Mesendoderm (in vitro differentiated cells): ENCODE results near the gene PAK5.

Source experiments
- DNase-seq: peaks from one replicate; pipeline ENCODE4 v3.0.0; 2013
- H2AK5ac ChIP-seq: 2 replicates; pipeline ENCODE4 v1.6.1; 2013; ENCODE audit warnings: low read length, inconsistent platforms
- H2BK120ac ChIP-seq: 2 replicates; pipeline ENCODE4 v1.6.1; 2013; ENCODE audit warnings: low read depth, mild to moderate bottlenecking, low read length, moderate library complexity, mixed read lengths
- H2BK15ac ChIP-seq: replicated peaks from 2 replicates; pipeline ENCODE4 v1.6.1; 2013; ENCODE audit warnings: low read depth, mild to moderate bottlenecking, moderate library complexity
- H2BK5ac ChIP-seq: 2 replicates; pipeline ENCODE4 v1.6.1; 2013; ENCODE audit warnings: low read length, inconsistent platforms
- H3K18ac ChIP-seq: 2 replicates; pipeline ENCODE4 v1.6.1; 2013; ENCODE audit warnings: mild to moderate bottlenecking, low read length, mixed read lengths
- H3K23ac ChIP-seq: one replicate; pipeline ENCODE4 v1.6.1; 2013; ENCODE audit warnings: low read length
- H3K27ac ChIP-seq: 2 replicates; pipeline ENCODE4 v1.5.1; 2013; ENCODE audit warnings: low read depth, mild to moderate bottlenecking, inconsistent platforms, low read length, moderate library complexity
- H3K27me3 ChIP-seq: 2 replicates; pipeline ENCODE4 v1.6.1; 2013; ENCODE audit warnings: low read length, control low read depth, mild to moderate bottlenecking, inconsistent platforms; ENCODE audit not compliant: insufficient read depth, poor library complexity
- H3K36me3 ChIP-seq: 2 replicates; pipeline ENCODE4 v1.6.1; 2013; ENCODE audit warnings: low read length, inconsistent platforms; ENCODE audit not compliant: control insufficient read depth, insufficient read depth
- H3K4ac ChIP-seq: one replicate; pipeline ENCODE4 v1.6.1; 2013; ENCODE audit warnings: low read depth, mild to moderate bottlenecking, low read length, moderate library complexity
- H3K4me1 ChIP-seq: 2 replicates; pipeline ENCODE4 v1.6.1; 2013; ENCODE audit warnings: low read depth, low read length, inconsistent platforms; ENCODE audit not compliant: control insufficient read depth
- H3K4me2 ChIP-seq: 2 replicates; pipeline ENCODE4 v1.6.1; 2013; ENCODE audit warnings: low read length
- H3K4me3 ChIP-seq: 2 replicates; pipeline ENCODE4 v1.5.1; 2013; ENCODE audit warnings: mild to moderate bottlenecking, low read length
- H3K56ac ChIP-seq: one replicate; pipeline ENCODE4 v1.6.1; 2013; ENCODE audit warnings: low read length
- H3K79me1 ChIP-seq: 2 replicates; pipeline ENCODE4 v1.6.1; 2013; ENCODE audit warnings: low read length, inconsistent platforms
- H3K79me2 ChIP-seq: 2 replicates; pipeline ENCODE4 v1.6.1; 2013; ENCODE audit warnings: mild to moderate bottlenecking, low read length; ENCODE audit not compliant: control insufficient read depth, insufficient read depth
- H3K9ac ChIP-seq: 2 replicates; pipeline ENCODE4 v1.6.1; 2013; ENCODE audit warnings: low read length, inconsistent platforms
- H4K5ac ChIP-seq: one replicate; pipeline ENCODE4 v1.6.1; 2013; ENCODE audit warnings: low read length
- H4K8ac ChIP-seq: one replicate; pipeline ENCODE4 v1.6.1; 2013; ENCODE audit warnings: low read depth, mild to moderate bottlenecking, control low read depth, low read length, moderate library complexity
- WGBS: extraction: QIAGEN DNeasy Blood & Tissue Kit; methylation state at CpG from one replicate; pipeline ENCODE4 v1.1.7; 2013; ENCODE audit warnings: low lambda C conversion rate, missing lambda C conversion rate; ENCODE audit not compliant: insufficient coverage; ENCODE audit errors: extremely low coverage; 5-methylcytosine and 5-hydroxymethylcytosine counted together

Gene PAK5

GRCh38 chr20:9532069-9532838 is 306.6 kb downstream of the PAK5 start:
- no CpG with 5 or more reads among the region's 4 CpGs for WGBS
- Histone ChIP-seq H3K36me3 (no peaks in the 10 kb centered on the region), H3K4ac (no peak overlapping the region), H2BK5ac (no peak overlapping the region), H2AK5ac (no peak overlapping the region), H3K27ac (no peak overlapping the region), H3K9ac (no peak overlapping the region), H3K79me2 (no peaks in the 10 kb centered on the region), H3K79me1 (no peaks in the 10 kb centered on the region), H2BK120ac (no peak overlapping the region), H3K56ac (no peak overlapping the region), H3K4me2 (no peak overlapping the region), H3K23ac (no peak overlapping the region), H4K5ac (no peak overlapping the region), H3K27me3 (no peaks in the 10 kb centered on the region), H2BK15ac (no peak overlapping the region), H4K8ac (no peak overlapping the region), H3K4me1 (no peaks in the 10 kb centered on the region), H3K4me3 (no peak overlapping the region), H3K18ac (no peak overlapping the region)
- DNase-seq, result peak; percentile 25

- Histone ChIP-seq H2BK120ac (no peak overlapping the region), H2BK5ac (no peak overlapping the region), H2BK15ac (no peak overlapping the region), H3K9ac (no peak overlapping the region), H3K56ac (no peak overlapping the region), H3K23ac (no peak overlapping the region), H2AK5ac (no peak overlapping the region), H4K5ac (no peak overlapping the region), H3K4me2 (no peak overlapping the region), H3K4ac (no peak overlapping the region), H4K8ac (no peak overlapping the region), H3K4me1 (no peaks in the 10 kb centered on the region), H3K36me3 (no peaks in the 10 kb centered on the region), H3K18ac (no peak overlapping the region), H3K4me3 (no peak overlapping the region), H3K27me3 (no peaks in the 10 kb centered on the region), H3K27ac (no peak overlapping the region), H3K79me1 (no peaks in the 10 kb centered on the region), H3K79me2 (no peaks in the 10 kb centered on the region)
- no peak for DNase-seq
- no CpG with 5 or more reads among the region's 2 CpGs for WGBS
These were observed 307.3 kb downstream of the PAK5 start for GRCh38 chr20:9531581-9531980.

- H3K18ac ChIP-seq, result no peak overlapping the region
- H2BK15ac ChIP-seq, result no peak overlapping the region
- H4K5ac ChIP-seq, result no peak overlapping the region
- H3K4me1 ChIP-seq, result no peaks in the 10 kb centered on the region
- H3K79me1 ChIP-seq, result no peaks in the 10 kb centered on the region
- no peak overlapping the region for H2BK120ac ChIP-seq
- H3K9ac ChIP-seq, result no peak overlapping the region
- H3K27ac ChIP-seq, result no peak overlapping the region
- no peak overlapping the region for H3K4ac ChIP-seq
- no peaks in the 10 kb centered on the region for H3K36me3 ChIP-seq
- no peak overlapping the region for H2BK5ac ChIP-seq
- no peak overlapping the region for H2AK5ac ChIP-seq
- H3K79me2 ChIP-seq, result no peaks in the 10 kb centered on the region
- H4K8ac ChIP-seq, result no peak overlapping the region
- H3K56ac ChIP-seq, result no peak overlapping the region
- H3K23ac ChIP-seq, result no peak overlapping the region
- DNase-seq, result no peak
- no CpG with 5 or more reads among the region's 3 CpGs for WGBS
- H3K4me3 ChIP-seq, result no peak overlapping the region
- H3K27me3 ChIP-seq, result peaks cover 2% of the 10 kb centered on the region
- H3K4me2 ChIP-seq, result no peak overlapping the region
These were observed 315.2 kb downstream of the PAK5 start for GRCh38 chr20:9523636-9524035.

GRCh38 chr20:9520086-9520485 is 318.8 kb downstream of the PAK5 start:
- H3K27ac ChIP-seq, result no peak overlapping the region
- H4K8ac ChIP-seq, result no peak overlapping the region
- H3K4me2 ChIP-seq, result no peak overlapping the region
- no peak overlapping the region for H3K23ac ChIP-seq
- no peaks in the 10 kb centered on the region for H3K79me1 ChIP-seq
- no peak overlapping the region for H3K18ac ChIP-seq
- H3K9ac ChIP-seq, result no peak overlapping the region
- H2BK120ac ChIP-seq, result no peak overlapping the region
- WGBS, result no CpG with 5 or more reads among the region's 4 CpGs
- no peak overlapping the region for H4K5ac ChIP-seq
- DNase-seq, result no peak
- no peak overlapping the region for H2BK5ac ChIP-seq
- H3K4me3 ChIP-seq, result no peak overlapping the region
- peaks cover 32% of the 10 kb centered on the region for H3K27me3 ChIP-seq
- H3K36me3 ChIP-seq, result no peaks in the 10 kb centered on the region
- H3K4ac ChIP-seq, result no peak overlapping the region
- no peak overlapping the region for H3K56ac ChIP-seq
- H2BK15ac ChIP-seq, result no peak overlapping the region
- peaks cover 2% of the 10 kb centered on the region for H3K4me1 ChIP-seq
- H2AK5ac ChIP-seq, result no peak overlapping the region
- no peaks in the 10 kb centered on the region for H3K79me2 ChIP-seq

GRCh38 chr20:9518576-9519175 is 320.2 kb downstream of the PAK5 start:
- Histone ChIP-seq H3K4me3 (no peak overlapping the region), H3K9ac (no peak overlapping the region), H3K4me2 (no peak overlapping the region), H4K5ac (no peak overlapping the region), H3K18ac (no peak overlapping the region), H3K27me3 (peaks cover 43% of the 10 kb centered on the region), H3K4me1 (peaks cover 3% of the 10 kb centered on the region), H2BK5ac (no peak overlapping the region), H3K4ac (no peak overlapping the region), H3K56ac (no peak overlapping the region), H2BK15ac (no peak overlapping the region), H3K27ac (no peak overlapping the region), H3K79me1 (no peaks in the 10 kb centered on the region), H3K79me2 (no peaks in the 10 kb centered on the region), H3K23ac (no peak overlapping the region), H2AK5ac (no peak overlapping the region), H4K8ac (no peak overlapping the region), H2BK120ac (no peak overlapping the region), H3K36me3 (no peaks in the 10 kb centered on the region)
- DNase-seq, result peak; percentile 1
- WGBS, result no CpG with 5 or more reads among the region's 8 CpGs
